Measurements from ENCODE around the gene C3. TPM values are rescaled to one million over a fixed set of nuclear protein-coding genes. Genes with fewer than 3 reads are reported as not detected.

Gene C3
- total and polyA plus RNA-seq, 2 of the 13 experiments (the other 11 are each of a cell fraction or from before 2014, with no cell fraction given): 1,455 to 6,272 TPM

DNA sequence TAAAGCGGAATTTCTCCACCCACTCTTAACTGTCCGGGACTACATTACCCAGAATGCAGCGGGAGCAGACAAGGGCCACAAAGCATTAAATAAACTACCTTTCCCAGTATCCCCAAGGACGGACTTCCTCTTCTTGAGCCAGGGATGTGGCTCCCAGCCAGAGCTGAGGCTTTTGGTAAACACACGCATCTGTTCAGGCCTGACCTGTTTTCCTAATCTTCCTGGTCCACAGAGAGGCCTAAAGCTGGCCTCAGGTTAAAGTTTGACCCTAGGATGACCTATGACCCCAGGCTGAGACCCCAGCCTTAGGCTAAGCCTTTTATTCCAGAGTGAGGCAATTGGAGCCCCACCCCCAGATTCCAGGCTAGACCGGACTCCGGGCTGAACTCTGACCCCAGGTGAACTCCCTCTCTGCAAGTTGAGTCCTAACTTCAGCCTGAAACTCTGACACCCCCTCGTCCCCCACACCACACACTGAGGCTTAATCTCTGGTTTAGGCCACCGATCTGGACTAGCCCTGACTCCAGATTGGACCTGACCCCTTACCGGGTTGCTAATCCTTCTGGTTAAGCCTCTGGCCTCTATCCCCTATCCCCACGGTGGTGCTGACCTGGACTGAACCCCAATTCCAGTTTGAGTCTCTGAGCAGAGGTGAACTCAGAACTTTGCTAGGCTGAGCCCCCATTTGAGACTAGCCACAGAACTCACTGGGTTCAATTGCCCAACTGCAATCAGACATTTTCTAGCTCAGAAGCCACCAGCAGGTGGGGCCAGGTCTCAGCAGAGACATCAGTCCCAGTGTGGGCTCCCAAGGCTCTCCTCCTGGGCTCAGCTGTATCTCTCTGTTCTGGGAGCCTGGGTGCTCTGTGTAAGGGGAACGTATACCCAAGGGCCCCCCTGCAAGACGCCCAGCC, 17.7 kb upstream of the C3 start (continued):
- TF ChIP-seq ZNF232 (CRISPR knock-in tag; IDR thresholded peaks at IDR 0.05; ENCODE audit: borderline replicate concordance) (peak; percentile 52; the same call in 1 of the 2 replicates), ZNF547 (CRISPR knock-in tag; IDR thresholded peaks at IDR 0.05) (peak; percentile 75; the same call in 1 of the 2 replicates), FOXA1 (IDR thresholded peaks at IDR 0.05) (no peak), FOXA1 (CRISPR knock-in tag; IDR thresholded peaks at IDR 0.05) (peak; percentile 68), YY1 (IDR thresholded peaks at IDR 0.05; ENCODE audit: insufficient read depth, insufficient replicate concordance, low read depth, low read length) (peak; percentile 60), ZNF138 (CRISPR knock-in tag; IDR thresholded peaks at IDR 0.05; ENCODE audit: low read depth) (0 out of 2 replicates have a peak, but pooled peaks have one; percentile 30), KDM3A (CRISPR knock-in tag; IDR thresholded peaks at IDR 0.05; ENCODE audit: low read depth) (peak; percentile 26; the same call in 1 of the 2 replicates), KDM5B (CRISPR knock-in tag; IDR thresholded peaks at IDR 0.05; ENCODE audit: borderline replicate concordance) (peak; percentile 59; the same call in 1 of the 2 replicates), KAT8 (CRISPR knock-in tag; IDR thresholded peaks at IDR 0.05) (peak; percentile 32; the same call in 1 of the 2 replicates), SMAD9 (CRISPR knock-in tag; IDR thresholded peaks at IDR 0.05) (peak; percentile 58; the same call in 1 of the 2 replicates), NCOR1 (IDR thresholded peaks at IDR 0.05; ENCODE audit: borderline replicate concordance, low read length) (peak; percentile 88)
- TF ChIP-seq, protein P1, sequence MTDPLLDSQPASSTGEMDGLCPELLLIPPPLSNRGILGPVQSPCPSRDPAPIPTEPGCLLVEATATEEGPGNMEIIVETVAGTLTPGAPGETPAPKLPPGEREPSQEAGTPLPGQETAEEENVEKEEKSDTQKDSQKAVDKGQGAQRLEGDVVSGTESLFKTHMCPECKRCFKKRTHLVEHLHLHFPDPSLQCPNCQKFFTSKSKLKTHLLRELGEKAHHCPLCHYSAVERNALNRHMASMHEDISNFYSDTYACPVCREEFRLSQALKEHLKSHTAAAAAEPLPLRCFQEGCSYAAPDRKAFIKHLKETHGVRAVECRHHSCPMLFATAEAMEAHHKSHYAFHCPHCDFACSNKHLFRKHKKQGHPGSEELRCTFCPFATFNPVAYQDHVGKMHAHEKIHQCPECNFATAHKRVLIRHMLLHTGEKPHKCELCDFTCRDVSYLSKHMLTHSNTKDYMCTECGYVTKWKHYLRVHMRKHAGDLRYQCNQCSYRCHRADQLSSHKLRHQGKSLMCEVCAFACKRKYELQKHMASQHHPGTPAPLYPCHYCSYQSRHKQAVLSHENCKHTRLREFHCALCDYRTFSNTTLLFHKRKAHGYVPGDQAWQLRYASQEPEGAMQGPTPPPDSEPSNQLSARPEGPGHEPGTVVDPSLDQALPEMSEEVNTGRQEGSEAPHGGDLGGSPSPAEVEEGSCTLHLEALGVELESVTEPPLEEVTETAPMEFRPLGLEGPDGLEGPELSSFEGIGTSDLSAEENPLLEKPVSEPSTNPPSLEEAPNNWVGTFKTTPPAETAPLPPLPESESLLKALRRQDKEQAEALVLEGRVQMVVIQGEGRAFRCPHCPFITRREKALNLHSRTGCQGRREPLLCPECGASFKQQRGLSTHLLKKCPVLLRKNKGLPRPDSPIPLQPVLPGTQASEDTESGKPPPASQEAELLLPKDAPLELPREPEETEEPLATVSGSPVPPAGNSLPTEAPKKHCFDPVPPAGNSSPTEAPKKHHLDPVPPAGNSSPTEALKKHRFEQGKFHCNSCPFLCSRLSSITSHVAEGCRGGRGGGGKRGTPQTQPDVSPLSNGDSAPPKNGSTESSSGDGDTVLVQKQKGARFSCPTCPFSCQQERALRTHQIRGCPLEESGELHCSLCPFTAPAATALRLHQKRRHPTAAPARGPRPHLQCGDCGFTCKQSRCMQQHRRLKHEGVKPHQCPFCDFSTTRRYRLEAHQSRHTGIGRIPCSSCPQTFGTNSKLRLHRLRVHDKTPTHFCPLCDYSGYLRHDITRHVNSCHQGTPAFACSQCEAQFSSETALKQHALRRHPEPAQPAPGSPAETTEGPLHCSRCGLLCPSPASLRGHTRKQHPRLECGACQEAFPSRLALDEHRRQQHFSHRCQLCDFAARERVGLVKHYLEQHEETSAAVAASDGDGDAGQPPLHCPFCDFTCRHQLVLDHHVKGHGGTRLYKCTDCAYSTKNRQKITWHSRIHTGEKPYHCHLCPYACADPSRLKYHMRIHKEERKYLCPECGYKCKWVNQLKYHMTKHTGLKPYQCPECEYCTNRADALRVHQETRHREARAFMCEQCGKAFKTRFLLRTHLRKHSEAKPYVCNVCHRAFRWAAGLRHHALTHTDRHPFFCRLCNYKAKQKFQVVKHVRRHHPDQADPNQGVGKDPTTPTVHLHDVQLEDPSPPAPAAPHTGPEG (CRISPR knock-in tag; IDR thresholded peaks at IDR 0.05): peak; percentile 60; the same call in 1 of the 2 replicates
- TF ChIP-seq, protein P2, sequence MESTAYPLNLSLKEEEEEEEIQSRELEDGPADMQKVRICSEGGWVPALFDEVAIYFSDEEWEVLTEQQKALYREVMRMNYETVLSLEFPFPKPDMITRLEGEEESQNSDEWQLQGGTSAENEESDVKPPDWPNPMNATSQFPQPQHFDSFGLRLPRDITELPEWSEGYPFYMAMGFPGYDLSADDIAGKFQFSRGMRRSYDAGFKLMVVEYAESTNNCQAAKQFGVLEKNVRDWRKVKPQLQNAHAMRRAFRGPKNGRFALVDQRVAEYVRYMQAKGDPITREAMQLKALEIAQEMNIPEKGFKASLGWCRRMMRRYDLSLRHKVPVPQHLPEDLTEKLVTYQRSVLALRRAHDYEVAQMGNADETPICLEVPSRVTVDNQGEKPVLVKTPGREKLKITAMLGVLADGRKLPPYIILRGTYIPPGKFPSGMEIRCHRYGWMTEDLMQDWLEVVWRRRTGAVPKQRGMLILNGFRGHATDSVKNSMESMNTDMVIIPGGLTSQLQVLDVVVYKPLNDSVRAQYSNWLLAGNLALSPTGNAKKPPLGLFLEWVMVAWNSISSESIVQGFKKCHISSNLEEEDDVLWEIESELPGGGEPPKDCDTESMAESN (CRISPR knock-in tag; conservative IDR thresholded peaks at IDR 0.05): 0 out of 2 replicates have a peak, but pooled peaks have one; percentile 30
- TF ChIP-seq, protein P3, sequence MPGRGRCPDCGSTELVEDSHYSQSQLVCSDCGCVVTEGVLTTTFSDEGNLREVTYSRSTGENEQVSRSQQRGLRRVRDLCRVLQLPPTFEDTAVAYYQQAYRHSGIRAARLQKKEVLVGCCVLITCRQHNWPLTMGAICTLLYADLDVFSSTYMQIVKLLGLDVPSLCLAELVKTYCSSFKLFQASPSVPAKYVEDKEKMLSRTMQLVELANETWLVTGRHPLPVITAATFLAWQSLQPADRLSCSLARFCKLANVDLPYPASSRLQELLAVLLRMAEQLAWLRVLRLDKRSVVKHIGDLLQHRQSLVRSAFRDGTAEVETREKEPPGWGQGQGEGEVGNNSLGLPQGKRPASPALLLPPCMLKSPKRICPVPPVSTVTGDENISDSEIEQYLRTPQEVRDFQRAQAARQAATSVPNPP (CRISPR knock-in tag; IDR thresholded peaks at IDR 0.05): no peak
